Measurements from ENCODE around the gene FLRT2. TPM values are rescaled to one million over a fixed set of nuclear protein-coding genes. Genes with fewer than 3 reads are reported as not detected.

The FLRT2 gene
- total and polyA plus RNA-seq, 10 of the 15 experiments (the other 5 are each of a cell fraction or from before 2014, with no cell fraction given), result 0.03 to 0.13 TPM; not detected in 8

GRCh38 chr14:85572845-85573244, 42.9 kb downstream of the FLRT2 start:
- ChIA-PET POLR2A (no interaction called here), CTCF (no interaction called here), SMC1A (ENCODE audit: uncharacterized antibody, unreplicated experiment) (interaction anchor here (1.2 to 1.3 kb wide), 2 partner anchors 14 to 17 kb away, joined by 3 to 4 read pairs; no protein-coding TSS in a partner anchor), RAD21 (ENCODE audit: unreplicated experiment) (no interaction called here)
- Histone ChIP-seq H3K27ac (ENCODE audit: control insufficient read depth, insufficient read depth) (no peak overlapping the region), H3K79me2 (ENCODE audit: control insufficient read depth, insufficient read depth, low read length) (no peaks in the 10 kb centered on the region), H3K9me3 (replicated peaks; ENCODE audit: control insufficient read depth, insufficient read depth, low read length) (no peaks in the 10 kb centered on the region), H3K4me3 (no peak overlapping the region), H3K4me1 (ENCODE audit: control insufficient read depth, insufficient read depth, low read length) (no peaks in the 10 kb centered on the region), H3K9ac (ENCODE audit: control insufficient read depth, insufficient read depth, low read length) (no peak overlapping the region), H3K27me3 (replicated peaks in 1 of 2; ENCODE audit: control insufficient read depth in 2 of 2, insufficient read depth in 2 of 2, low read length in 1 of 2) (no peaks in the 10 kb centered on the region), H3K36me3 (ENCODE audit: control insufficient read depth in 2 of 2, insufficient read depth in 2 of 2, low read length in 1 of 2) (no peaks in the 10 kb centered on the region), H4K20me1 (ENCODE audit: control insufficient read depth, insufficient read depth) (no peaks in the 10 kb centered on the region), H3K4me2 (ENCODE audit: control insufficient read depth, insufficient read depth) (no peak overlapping the region), H2AFZ (ENCODE audit: control insufficient read depth, low read depth, low read length) (no peak overlapping the region)
- BruUV-seq (replicated peaks), result no TSS peak
- ATAC-seq (no peak), DNase-seq (ENCODE audit: low read depth, low spot score) (no peak), FAIRE-seq (no peak)
- in situ Hi-C loops (cut with MboI), result no loop called here
- intact Hi-C loops (cut with micrococcal nuclease; ENCODE audit: unreplicated experiment), result no loop called here
- TF ChIP-seq MLLT1 (IDR thresholded peaks at IDR 0.05), result no peak
- TF ChIP-seq ZBTB11 (CRISPR knock-in tag; IDR thresholded peaks at IDR 0.05), result no peak
- TF ChIP-seq PAX5 (IDR thresholded peaks at IDR 0.05; ENCODE audit: borderline replicate concordance, low read depth, low read length), result no peak
- no peak for TF ChIP-seq NRF1 (conservative IDR thresholded peaks at IDR 0.05; ENCODE audit: low read depth, low read length)
- no peak for TF ChIP-seq SMC3 (IDR thresholded peaks at IDR 0.05; ENCODE audit: borderline replicate concordance, low read length)
- TF ChIP-seq ASH2L (IDR thresholded peaks at IDR 0.05; ENCODE audit: borderline replicate concordance, low read depth), result no peak
- TF ChIP-seq NFXL1 (IDR thresholded peaks at IDR 0.05; ENCODE audit: borderline replicate concordance), result no peak
- TF ChIP-seq GABPA (IDR thresholded peaks at IDR 0.05; ENCODE audit: low read depth), result no peak
- TF ChIP-seq ZNF217 (IDR thresholded peaks at IDR 0.05), result no peak

All from GM12878 (cell line).